Measurements from ENCODE around the gene TRAPPC2L. TPM values are rescaled to one million over a fixed set of nuclear protein-coding genes. Genes with fewer than 3 reads are reported as not detected.

TRAPPC2L gene
- total and polyA plus RNA-seq, 2 experiments from 2014 or later = 59.3 to 167 TPM

- TF ChIP-seq, protein P1, sequence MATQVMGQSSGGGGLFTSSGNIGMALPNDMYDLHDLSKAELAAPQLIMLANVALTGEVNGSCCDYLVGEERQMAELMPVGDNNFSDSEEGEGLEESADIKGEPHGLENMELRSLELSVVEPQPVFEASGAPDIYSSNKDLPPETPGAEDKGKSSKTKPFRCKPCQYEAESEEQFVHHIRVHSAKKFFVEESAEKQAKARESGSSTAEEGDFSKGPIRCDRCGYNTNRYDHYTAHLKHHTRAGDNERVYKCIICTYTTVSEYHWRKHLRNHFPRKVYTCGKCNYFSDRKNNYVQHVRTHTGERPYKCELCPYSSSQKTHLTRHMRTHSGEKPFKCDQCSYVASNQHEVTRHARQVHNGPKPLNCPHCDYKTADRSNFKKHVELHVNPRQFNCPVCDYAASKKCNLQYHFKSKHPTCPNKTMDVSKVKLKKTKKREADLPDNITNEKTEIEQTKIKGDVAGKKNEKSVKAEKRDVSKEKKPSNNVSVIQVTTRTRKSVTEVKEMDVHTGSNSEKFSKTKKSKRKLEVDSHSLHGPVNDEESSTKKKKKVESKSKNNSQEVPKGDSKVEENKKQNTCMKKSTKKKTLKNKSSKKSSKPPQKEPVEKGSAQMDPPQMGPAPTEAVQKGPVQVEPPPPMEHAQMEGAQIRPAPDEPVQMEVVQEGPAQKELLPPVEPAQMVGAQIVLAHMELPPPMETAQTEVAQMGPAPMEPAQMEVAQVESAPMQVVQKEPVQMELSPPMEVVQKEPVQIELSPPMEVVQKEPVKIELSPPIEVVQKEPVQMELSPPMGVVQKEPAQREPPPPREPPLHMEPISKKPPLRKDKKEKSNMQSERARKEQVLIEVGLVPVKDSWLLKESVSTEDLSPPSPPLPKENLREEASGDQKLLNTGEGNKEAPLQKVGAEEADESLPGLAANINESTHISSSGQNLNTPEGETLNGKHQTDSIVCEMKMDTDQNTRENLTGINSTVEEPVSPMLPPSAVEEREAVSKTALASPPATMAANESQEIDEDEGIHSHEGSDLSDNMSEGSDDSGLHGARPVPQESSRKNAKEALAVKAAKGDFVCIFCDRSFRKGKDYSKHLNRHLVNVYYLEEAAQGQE (IDR thresholded peaks at IDR 0.05; ENCODE audit: unreplicated experiment) = no peak
- no peak for TF ChIP-seq NANOG (IDR thresholded peaks at IDR 0.05; ENCODE audit: borderline replicate concordance)
These were observed 15.2 kb upstream of the TRAPPC2L start (continued) for GRCh38 chr16:88841521-88842307.

- H3K9me2 ChIP-seq (ENCODE audit: insufficient read depth) = no peaks in the 10 kb centered on the region
- Mint-ChIP-seq H3K4me3 (no peak overlapping the region), H3K27ac (no peak overlapping the region), H3K9me3 (no peaks in the 10 kb centered on the region), H3K27me3 (ENCODE audit: insufficient read depth, low read depth, poor library complexity) (peaks cover 10% of the 10 kb centered on the region), H3K4me1 (0 out of 3 replicates have a peak, but pooled peaks cover 3% of the 10 kb centered on the region), H3K36me3 (ENCODE audit: low read depth) (peaks cover 11% of the 10 kb centered on the region)
- H3K27ac ChIP-seq (ENCODE audit: low read depth) = no peak overlapping the region
- DNase-seq (ENCODE audit: low spot score) (no peak), ATAC-seq (no peak)
- no peaks in the 10 kb centered on the region for H3F3A ChIP-seq (replicated peaks; ENCODE audit: low read depth)
- H3K4me1 ChIP-seq (ENCODE audit: insufficient read depth) = no peaks in the 10 kb centered on the region
- H3K27me3 ChIP-seq (ENCODE audit: insufficient read depth) = no peaks in the 10 kb centered on the region
- H3K79me2 ChIP-seq (replicated peaks; ENCODE audit: insufficient read depth) = no peaks in the 10 kb centered on the region
- H3K36me3 ChIP-seq (ENCODE audit: insufficient read depth) = no peaks in the 10 kb centered on the region; the same call in 1 of the 2 replicates
- no peaks in the 10 kb centered on the region for H4K20me1 ChIP-seq (replicated peaks; ENCODE audit: insufficient read depth)
- H3K4me3 ChIP-seq = no peak overlapping the region
- H3K4me2 ChIP-seq = no peak overlapping the region
- no peak overlapping the region for H2AFZ ChIP-seq
- no peak for TF ChIP-seq JUNB (IDR thresholded peaks at IDR 0.05; ENCODE audit: unreplicated experiment)
- TF ChIP-seq, protein P2, sequence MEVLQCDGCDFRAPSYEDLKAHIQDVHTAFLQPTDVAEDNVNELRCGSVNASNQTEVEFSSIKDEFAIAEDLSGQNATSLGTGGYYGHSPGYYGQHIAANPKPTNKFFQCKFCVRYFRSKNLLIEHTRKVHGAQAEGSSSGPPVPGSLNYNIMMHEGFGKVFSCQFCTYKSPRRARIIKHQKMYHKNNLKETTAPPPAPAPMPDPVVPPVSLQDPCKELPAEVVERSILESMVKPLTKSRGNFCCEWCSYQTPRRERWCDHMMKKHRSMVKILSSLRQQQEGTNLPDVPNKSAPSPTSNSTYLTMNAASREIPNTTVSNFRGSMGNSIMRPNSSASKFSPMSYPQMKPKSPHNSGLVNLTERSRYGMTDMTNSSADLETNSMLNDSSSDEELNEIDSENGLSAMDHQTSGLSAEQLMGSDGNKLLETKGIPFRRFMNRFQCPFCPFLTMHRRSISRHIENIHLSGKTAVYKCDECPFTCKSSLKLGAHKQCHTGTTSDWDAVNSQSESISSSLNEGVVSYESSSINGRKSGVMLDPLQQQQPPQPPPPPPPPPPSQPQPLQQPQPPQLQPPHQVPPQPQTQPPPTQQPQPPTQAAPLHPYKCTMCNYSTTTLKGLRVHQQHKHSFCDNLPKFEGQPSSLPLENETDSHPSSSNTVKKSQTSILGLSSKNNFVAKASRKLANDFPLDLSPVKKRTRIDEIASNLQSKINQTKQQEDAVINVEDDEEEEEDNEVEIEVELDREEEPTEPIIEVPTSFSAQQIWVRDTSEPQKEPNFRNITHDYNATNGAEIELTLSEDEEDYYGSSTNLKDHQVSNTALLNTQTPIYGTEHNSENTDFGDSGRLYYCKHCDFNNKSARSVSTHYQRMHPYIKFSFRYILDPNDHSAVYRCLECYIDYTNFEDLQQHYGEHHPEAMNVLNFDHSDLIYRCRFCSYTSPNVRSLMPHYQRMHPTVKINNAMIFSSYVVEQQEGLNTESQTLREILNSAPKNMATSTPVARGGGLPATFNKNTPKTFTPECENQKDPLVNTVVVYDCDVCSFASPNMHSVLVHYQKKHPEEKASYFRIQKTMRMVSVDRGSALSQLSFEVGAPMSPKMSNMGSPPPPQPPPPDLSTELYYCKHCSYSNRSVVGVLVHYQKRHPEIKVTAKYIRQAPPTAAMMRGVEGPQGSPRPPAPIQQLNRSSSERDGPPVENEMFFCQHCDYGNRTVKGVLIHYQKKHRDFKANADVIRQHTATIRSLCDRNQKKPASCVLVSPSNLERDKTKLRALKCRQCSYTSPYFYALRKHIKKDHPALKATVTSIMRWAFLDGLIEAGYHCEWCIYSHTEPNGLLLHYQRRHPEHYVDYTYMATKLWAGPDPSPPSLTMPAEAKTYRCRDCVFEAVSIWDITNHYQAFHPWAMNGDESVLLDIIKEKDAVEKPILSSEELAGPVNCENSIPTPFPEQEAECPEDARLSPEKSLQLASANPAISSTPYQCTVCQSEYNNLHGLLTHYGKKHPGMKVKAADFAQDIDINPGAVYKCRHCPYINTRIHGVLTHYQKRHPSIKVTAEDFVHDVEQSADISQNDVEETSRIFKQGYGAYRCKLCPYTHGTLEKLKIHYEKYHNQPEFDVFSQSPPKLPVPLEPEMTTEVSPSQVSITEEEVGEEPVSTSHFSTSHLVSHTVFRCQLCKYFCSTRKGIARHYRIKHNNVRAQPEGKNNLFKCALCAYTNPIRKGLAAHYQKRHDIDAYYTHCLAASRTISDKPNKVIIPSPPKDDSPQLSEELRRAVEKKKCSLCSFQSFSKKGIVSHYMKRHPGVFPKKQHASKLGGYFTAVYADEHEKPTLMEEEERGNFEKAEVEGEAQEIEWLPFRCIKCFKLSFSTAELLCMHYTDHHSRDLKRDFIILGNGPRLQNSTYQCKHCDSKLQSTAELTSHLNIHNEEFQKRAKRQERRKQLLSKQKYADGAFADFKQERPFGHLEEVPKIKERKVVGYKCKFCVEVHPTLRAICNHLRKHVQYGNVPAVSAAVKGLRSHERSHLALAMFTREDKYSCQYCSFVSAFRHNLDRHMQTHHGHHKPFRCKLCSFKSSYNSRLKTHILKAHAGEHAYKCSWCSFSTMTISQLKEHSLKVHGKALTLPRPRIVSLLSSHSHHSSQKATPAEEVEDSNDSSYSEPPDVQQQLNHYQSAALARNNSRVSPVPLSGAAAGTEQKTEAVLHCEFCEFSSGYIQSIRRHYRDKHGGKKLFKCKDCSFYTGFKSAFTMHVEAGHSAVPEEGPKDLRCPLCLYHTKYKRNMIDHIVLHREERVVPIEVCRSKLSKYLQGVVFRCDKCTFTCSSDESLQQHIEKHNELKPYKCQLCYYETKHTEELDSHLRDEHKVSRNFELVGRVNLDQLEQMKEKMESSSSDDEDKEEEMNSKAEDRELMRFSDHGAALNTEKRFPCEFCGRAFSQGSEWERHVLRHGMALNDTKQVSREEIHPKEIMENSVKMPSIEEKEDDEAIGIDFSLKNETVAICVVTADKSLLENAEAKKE (CRISPR knock-in tag; IDR thresholded peaks at IDR 0.05) = no peak
- no peak for TF ChIP-seq STAT1 (IDR thresholded peaks at IDR 0.05; ENCODE audit: unreplicated experiment)
- TF ChIP-seq, protein P3, sequence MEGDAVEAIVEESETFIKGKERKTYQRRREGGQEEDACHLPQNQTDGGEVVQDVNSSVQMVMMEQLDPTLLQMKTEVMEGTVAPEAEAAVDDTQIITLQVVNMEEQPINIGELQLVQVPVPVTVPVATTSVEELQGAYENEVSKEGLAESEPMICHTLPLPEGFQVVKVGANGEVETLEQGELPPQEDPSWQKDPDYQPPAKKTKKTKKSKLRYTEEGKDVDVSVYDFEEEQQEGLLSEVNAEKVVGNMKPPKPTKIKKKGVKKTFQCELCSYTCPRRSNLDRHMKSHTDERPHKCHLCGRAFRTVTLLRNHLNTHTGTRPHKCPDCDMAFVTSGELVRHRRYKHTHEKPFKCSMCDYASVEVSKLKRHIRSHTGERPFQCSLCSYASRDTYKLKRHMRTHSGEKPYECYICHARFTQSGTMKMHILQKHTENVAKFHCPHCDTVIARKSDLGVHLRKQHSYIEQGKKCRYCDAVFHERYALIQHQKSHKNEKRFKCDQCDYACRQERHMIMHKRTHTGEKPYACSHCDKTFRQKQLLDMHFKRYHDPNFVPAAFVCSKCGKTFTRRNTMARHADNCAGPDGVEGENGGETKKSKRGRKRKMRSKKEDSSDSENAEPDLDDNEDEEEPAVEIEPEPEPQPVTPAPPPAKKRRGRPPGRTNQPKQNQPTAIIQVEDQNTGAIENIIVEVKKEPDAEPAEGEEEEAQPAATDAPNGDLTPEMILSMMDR (conservative IDR thresholded peaks at IDR 0.05; ENCODE audit: low read depth in 2 of 2) = no peak
- TF ChIP-seq ZNF331 (CRISPR knock-in tag; IDR thresholded peaks at IDR 0.05; ENCODE audit: low read depth) = no peak
- no peak for TF ChIP-seq ZNF114 (CRISPR knock-in tag; IDR thresholded peaks at IDR 0.05)
- no peak for TF ChIP-seq EZH2 (IDR thresholded peaks at IDR 0.05; ENCODE audit: low read depth, unreplicated experiment)
- TF ChIP-seq, protein P4, sequence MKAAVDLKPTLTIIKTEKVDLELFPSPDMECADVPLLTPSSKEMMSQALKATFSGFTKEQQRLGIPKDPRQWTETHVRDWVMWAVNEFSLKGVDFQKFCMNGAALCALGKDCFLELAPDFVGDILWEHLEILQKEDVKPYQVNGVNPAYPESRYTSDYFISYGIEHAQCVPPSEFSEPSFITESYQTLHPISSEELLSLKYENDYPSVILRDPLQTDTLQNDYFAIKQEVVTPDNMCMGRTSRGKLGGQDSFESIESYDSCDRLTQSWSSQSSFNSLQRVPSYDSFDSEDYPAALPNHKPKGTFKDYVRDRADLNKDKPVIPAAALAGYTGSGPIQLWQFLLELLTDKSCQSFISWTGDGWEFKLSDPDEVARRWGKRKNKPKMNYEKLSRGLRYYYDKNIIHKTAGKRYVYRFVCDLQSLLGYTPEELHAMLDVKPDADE (IDR thresholded peaks at IDR 0.05) = no peak
- TF ChIP-seq NANOG (IDR thresholded peaks at IDR 0.05; ENCODE audit: borderline replicate concordance) = no peak
These were observed 14.6 kb upstream of the TRAPPC2L start for GRCh38 chr16:88842308-88842756.
